Uterus (tissue), 2 donors: Measurements from ENCODE around the gene LTV1.

Experiments
- POLR2A ChIP-seq, 2 donors: fragments of 450-650 bp; IDR thresholded peaks; one replicate each; pipeline ENCODE4 v1.6.1; 2016; ENCODE audit warnings: antibody characterized with exemption in 2 of 2, mild to moderate bottlenecking in 1 of 2, moderate library complexity in 1 of 2
- TF ChIP-seq, protein P1 (sequence below), 4 experiments: fragments of 200-600 bp in 2 of 4; fragments of 450-650 bp in 2 of 4; sonication (generic) in 2 of 4; IDR thresholded peaks; one replicate each; pipeline ENCODE4 v1.5.1; 2016 to 2019; ENCODE audit warnings: antibody characterized with exemption in 4 of 4, mild to moderate bottlenecking in 2 of 4, moderate library complexity in 1 of 4

DNA sequence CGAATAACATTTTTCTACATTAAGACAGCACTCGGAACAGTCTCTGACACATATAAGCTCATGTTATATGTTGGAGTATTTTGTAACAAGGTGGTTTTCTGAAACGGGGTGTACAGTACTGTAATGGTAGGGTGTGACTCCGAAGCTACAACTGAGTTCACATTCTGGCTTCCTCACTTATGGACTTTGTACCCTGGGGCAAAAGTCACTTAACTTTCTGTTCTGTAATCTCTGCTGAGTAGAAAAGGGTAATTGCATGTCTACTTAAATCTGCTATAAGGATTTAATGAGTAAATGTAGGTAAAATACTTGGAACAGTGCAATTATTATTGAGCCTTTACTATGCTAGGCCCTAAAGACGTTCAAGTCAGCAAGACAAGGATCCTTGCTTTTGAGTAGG, 4.7 kb upstream of the LTV1 start:
- TF ChIP-seq, protein P1, sequence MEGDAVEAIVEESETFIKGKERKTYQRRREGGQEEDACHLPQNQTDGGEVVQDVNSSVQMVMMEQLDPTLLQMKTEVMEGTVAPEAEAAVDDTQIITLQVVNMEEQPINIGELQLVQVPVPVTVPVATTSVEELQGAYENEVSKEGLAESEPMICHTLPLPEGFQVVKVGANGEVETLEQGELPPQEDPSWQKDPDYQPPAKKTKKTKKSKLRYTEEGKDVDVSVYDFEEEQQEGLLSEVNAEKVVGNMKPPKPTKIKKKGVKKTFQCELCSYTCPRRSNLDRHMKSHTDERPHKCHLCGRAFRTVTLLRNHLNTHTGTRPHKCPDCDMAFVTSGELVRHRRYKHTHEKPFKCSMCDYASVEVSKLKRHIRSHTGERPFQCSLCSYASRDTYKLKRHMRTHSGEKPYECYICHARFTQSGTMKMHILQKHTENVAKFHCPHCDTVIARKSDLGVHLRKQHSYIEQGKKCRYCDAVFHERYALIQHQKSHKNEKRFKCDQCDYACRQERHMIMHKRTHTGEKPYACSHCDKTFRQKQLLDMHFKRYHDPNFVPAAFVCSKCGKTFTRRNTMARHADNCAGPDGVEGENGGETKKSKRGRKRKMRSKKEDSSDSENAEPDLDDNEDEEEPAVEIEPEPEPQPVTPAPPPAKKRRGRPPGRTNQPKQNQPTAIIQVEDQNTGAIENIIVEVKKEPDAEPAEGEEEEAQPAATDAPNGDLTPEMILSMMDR (IDR thresholded peaks at IDR 0.05), result no peak
- TF ChIP-seq POLR2A (IDR thresholded peaks at IDR 0.05), result no peak
